Measurements from ENCODE around the gene CFTR. TPM values are rescaled to one million over a fixed set of nuclear protein-coding genes. Genes with fewer than 3 reads are reported as not detected.

CFTR gene
- polyA plus RNA-seq, 1 donor (not counting 4 experiments of a cell fraction or from before 2014, with no cell fraction given) = not detected

GRCh38 chr7:117698018-117698417 is 218.2 kb downstream of the CFTR start:
- Histone ChIP-seq H3K27ac (ENCODE audit: control insufficient read depth, insufficient read depth, low read length) (no peak overlapping the region), H2AFZ (ENCODE audit: control insufficient read depth, low read length) (no peak overlapping the region), H3K4me1 (ENCODE audit: control insufficient read depth, extremely low read depth, insufficient read depth, low read length) (no peaks in the 10 kb centered on the region), H3K4me3 (ENCODE audit: control insufficient read depth in 2 of 3, extremely low read depth in 1 of 3, insufficient read depth in 2 of 3, low read depth in 1 of 3, low read length in 3 of 3) (no peak overlapping the region), H3K4me2 (ENCODE audit: control insufficient read depth, extremely low read depth, insufficient read depth, low read depth, low read length) (no peak overlapping the region), H3K79me2 (ENCODE audit: control insufficient read depth, insufficient read depth, low read length) (no peaks in the 10 kb centered on the region), H4K20me1 (ENCODE audit: control insufficient read depth, extremely low read depth, insufficient read depth, low read length) (no peaks in the 10 kb centered on the region), H3K9me1 (ENCODE audit: control insufficient read depth, extremely low read depth, insufficient read depth, low read length) (no peaks in the 10 kb centered on the region), H3K36me3 (ENCODE audit: control insufficient read depth in 2 of 2, extremely low read depth in 1 of 2, insufficient read depth in 2 of 2, low read length in 2 of 2) (no peaks in the 10 kb centered on the region), H3K9ac (ENCODE audit: control insufficient read depth, extremely low read depth, insufficient read depth, low read length) (no peak overlapping the region), H3K9me3 (ENCODE audit: control insufficient read depth, low read depth, low read length) (no peaks in the 10 kb centered on the region), H3K27me3 (ENCODE audit: control insufficient read depth, extremely low read depth, insufficient read depth, low read length) (no peaks in the 10 kb centered on the region)
- no peak for DNase-seq (ENCODE audit: low read depth, low spot score)
- no peak for FAIRE-seq
- dilution Hi-C loops (cut with MboI; ENCODE audit: extremely low pct_ligation_motif_present, low sequenced_read_pairs) = no loop called here
- no peak for TF ChIP-seq EZH2 (IDR thresholded peaks at IDR 0.05; ENCODE audit: low read length)
- TF ChIP-seq, protein P1, sequence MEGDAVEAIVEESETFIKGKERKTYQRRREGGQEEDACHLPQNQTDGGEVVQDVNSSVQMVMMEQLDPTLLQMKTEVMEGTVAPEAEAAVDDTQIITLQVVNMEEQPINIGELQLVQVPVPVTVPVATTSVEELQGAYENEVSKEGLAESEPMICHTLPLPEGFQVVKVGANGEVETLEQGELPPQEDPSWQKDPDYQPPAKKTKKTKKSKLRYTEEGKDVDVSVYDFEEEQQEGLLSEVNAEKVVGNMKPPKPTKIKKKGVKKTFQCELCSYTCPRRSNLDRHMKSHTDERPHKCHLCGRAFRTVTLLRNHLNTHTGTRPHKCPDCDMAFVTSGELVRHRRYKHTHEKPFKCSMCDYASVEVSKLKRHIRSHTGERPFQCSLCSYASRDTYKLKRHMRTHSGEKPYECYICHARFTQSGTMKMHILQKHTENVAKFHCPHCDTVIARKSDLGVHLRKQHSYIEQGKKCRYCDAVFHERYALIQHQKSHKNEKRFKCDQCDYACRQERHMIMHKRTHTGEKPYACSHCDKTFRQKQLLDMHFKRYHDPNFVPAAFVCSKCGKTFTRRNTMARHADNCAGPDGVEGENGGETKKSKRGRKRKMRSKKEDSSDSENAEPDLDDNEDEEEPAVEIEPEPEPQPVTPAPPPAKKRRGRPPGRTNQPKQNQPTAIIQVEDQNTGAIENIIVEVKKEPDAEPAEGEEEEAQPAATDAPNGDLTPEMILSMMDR (optimal IDR thresholded peaks at IDR 0.05 in 1 of 3, IDR thresholded peaks at IDR 0.05 in 1 of 3, conservative IDR thresholded peaks at IDR 0.05 in 1 of 3; ENCODE audit: extremely low read depth in 1 of 3, insufficient read depth in 2 of 3, low read length in 3 of 3) = no peak

GRCh38 chr7:117704063-117704462 is 224.2 kb downstream of the CFTR start:
- TF ChIP-seq, protein P1 (optimal IDR thresholded peaks at IDR 0.05 in 1 of 3, IDR thresholded peaks at IDR 0.05 in 1 of 3, conservative IDR thresholded peaks at IDR 0.05 in 1 of 3; ENCODE audit: extremely low read depth in 1 of 3, insufficient read depth in 2 of 3, low read length in 3 of 3) = no peak
- no peak for TF ChIP-seq EZH2 (IDR thresholded peaks at IDR 0.05; ENCODE audit: low read length)
- no peak for DNase-seq (ENCODE audit: low read depth, low spot score)
- no peaks in the 10 kb centered on the region for H3K79me2 ChIP-seq (ENCODE audit: control insufficient read depth, insufficient read depth, low read length)
- H4K20me1 ChIP-seq (ENCODE audit: control insufficient read depth, extremely low read depth, insufficient read depth, low read length) = no peaks in the 10 kb centered on the region
- no peaks in the 10 kb centered on the region for H3K4me1 ChIP-seq (ENCODE audit: control insufficient read depth, extremely low read depth, insufficient read depth, low read length)
- no peak overlapping the region for H3K9ac ChIP-seq (ENCODE audit: control insufficient read depth, extremely low read depth, insufficient read depth, low read length)
- no peaks in the 10 kb centered on the region for H3K9me3 ChIP-seq (ENCODE audit: control insufficient read depth, low read depth, low read length)
- no peaks in the 10 kb centered on the region for H3K36me3 ChIP-seq (ENCODE audit: control insufficient read depth in 2 of 2, extremely low read depth in 1 of 2, insufficient read depth in 2 of 2, low read length in 2 of 2)
- dilution Hi-C loops (cut with MboI; ENCODE audit: extremely low pct_ligation_motif_present, low sequenced_read_pairs) = no loop called here
- FAIRE-seq = no peak
- H3K27me3 ChIP-seq (ENCODE audit: control insufficient read depth, extremely low read depth, insufficient read depth, low read length) = no peaks in the 10 kb centered on the region
- no peaks in the 10 kb centered on the region for H3K9me1 ChIP-seq (ENCODE audit: control insufficient read depth, extremely low read depth, insufficient read depth, low read length)
- H3K4me2 ChIP-seq (ENCODE audit: control insufficient read depth, extremely low read depth, insufficient read depth, low read depth, low read length) = no peak overlapping the region
- no peak overlapping the region for H3K4me3 ChIP-seq (ENCODE audit: control insufficient read depth in 2 of 3, extremely low read depth in 1 of 3, insufficient read depth in 2 of 3, low read depth in 1 of 3, low read length in 3 of 3)
- no peak overlapping the region for H3K27ac ChIP-seq (ENCODE audit: control insufficient read depth, insufficient read depth, low read length)
- H2AFZ ChIP-seq (ENCODE audit: control insufficient read depth, low read length) = no peak overlapping the region

All from keratinocyte (primary cell).